ENCODE measurements around the gene USP7. TPM values are rescaled to one million over a fixed set of nuclear protein-coding genes. Genes with fewer than 3 reads are reported as not detected.

Gene USP7
- total RNA-seq, 2 experiments from 2014 or later = 46.4 to 127 TPM

GRCh38 chr16:8899709-8900317 is 63.9 kb downstream of the USP7 start:
- Histone ChIP-seq H3K4me1 (ENCODE audit: insufficient read depth, low read length, poor library complexity, severe bottlenecking) (no peaks in the 10 kb centered on the region), H3K36me3 (ENCODE audit: insufficient read depth, low read length) (peaks cover 88% of the 10 kb centered on the region), H2AFZ (ENCODE audit: low read length) (no peak overlapping the region), H3K4me3 (ENCODE audit: low read depth, low read length, poor library complexity, severe bottlenecking) (no peak overlapping the region), H3K4me2 (ENCODE audit: low read length) (no peak overlapping the region), H3K79me2 (ENCODE audit: insufficient read depth, low read depth, low read length) (no peaks in the 10 kb centered on the region), H3K9me2 (ENCODE audit: insufficient read depth, low read length) (no peaks in the 10 kb centered on the region), H3K9me3 (ENCODE audit: low read length) (no peaks in the 10 kb centered on the region), H4K20me1 (ENCODE audit: insufficient read depth, low read length) (no peaks in the 10 kb centered on the region), H3K27ac (ENCODE audit: low read depth, low read length, poor library complexity, severe bottlenecking) (no peak overlapping the region)
- no peak for DNase-seq (ENCODE audit: low spot score)
- BruUV-seq (replicated peaks) = no TSS peak
- ChIA-PET POLR2A (interaction anchor here (1.0 kb wide), 1 partner anchor 361 kb away, joined by 3 read pairs; no protein-coding TSS in a partner anchor), CTCF (ENCODE audit: unreplicated experiment) (no interaction called here)
- TF ChIP-seq EZH2phosphoT487 (IDR thresholded peaks at IDR 0.05; ENCODE audit: borderline replicate concordance, low read depth, low read length) (no peak), CTCF (conservative IDR thresholded peaks at IDR 0.05; ENCODE audit: low read length) (peak; percentile 36)
- intact Hi-C loops (cut with micrococcal nuclease; ENCODE audit: unreplicated experiment) = no loop called here

GRCh38 chr16:8898660-8899318 is 64.9 kb downstream of the USP7 start:
- Histone ChIP-seq H3K4me1 (ENCODE audit: insufficient read depth, low read length, poor library complexity, severe bottlenecking) (no peaks in the 10 kb centered on the region), H3K4me2 (ENCODE audit: low read length) (no peak overlapping the region), H3K27ac (ENCODE audit: low read depth, low read length, poor library complexity, severe bottlenecking) (no peak overlapping the region), H4K20me1 (ENCODE audit: insufficient read depth, low read length) (no peaks in the 10 kb centered on the region), H3K36me3 (ENCODE audit: insufficient read depth, low read length) (peaks cover 91% of the 10 kb centered on the region), H2AFZ (ENCODE audit: low read length) (no peak overlapping the region), H3K79me2 (ENCODE audit: insufficient read depth, low read depth, low read length) (no peaks in the 10 kb centered on the region), H3K4me3 (ENCODE audit: low read depth, low read length, poor library complexity, severe bottlenecking) (no peak overlapping the region), H3K9me3 (ENCODE audit: low read length) (no peaks in the 10 kb centered on the region), H3K9me2 (ENCODE audit: insufficient read depth, low read length) (no peaks in the 10 kb centered on the region)
- ChIA-PET POLR2A (interaction anchor here (0.7 kb wide), 1 partner anchor 96 kb away, joined by 3 read pairs; no protein-coding TSS in a partner anchor), CTCF (ENCODE audit: unreplicated experiment) (no interaction called here)
- no TSS peak for BruUV-seq (replicated peaks)
- TF ChIP-seq EZH2phosphoT487 (IDR thresholded peaks at IDR 0.05; ENCODE audit: borderline replicate concordance, low read depth, low read length) (no peak), CTCF (conservative IDR thresholded peaks at IDR 0.05; ENCODE audit: low read length) (no peak)
- DNase-seq (ENCODE audit: low spot score) = no peak
- intact Hi-C loops (cut with micrococcal nuclease; ENCODE audit: unreplicated experiment) = no loop called here

Data from OCI-LY7 (cell line).